ENCODE measurements around the gene LRRTM1.

LRRTM1 gene

DNA sequence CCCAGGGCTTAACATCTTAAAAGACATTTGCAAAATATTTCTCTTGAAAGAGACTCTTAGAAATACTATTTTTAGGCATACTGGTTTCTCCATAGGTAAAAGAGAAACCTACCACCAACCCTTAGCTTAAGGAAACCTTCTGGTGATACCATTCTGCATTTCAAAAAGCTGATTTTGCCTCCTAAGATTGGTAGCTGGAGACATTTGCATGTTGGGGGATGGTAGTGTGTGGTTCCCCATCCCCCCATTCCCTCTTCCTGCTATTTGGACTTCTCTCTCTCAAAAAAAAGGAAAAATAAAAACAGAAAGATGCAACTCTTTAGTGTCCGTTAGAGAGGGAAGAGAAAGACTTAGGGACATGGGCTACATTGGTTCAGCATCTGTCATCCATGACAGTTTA lies 4.2 kb downstream of the LRRTM1 start (continued):
- TF ChIP-seq TSHZ2 (CRISPR knock-in tag; IDR thresholded peaks at IDR 0.05), result no peak
- no peak for TF ChIP-seq ARNTL (CRISPR knock-in tag; IDR thresholded peaks at IDR 0.05; ENCODE audit: borderline replicate concordance, low read depth)
- no peak for TF ChIP-seq OSR1 (CRISPR knock-in tag; IDR thresholded peaks at IDR 0.05)
- no peak for TF ChIP-seq ZNF565 (CRISPR knock-in tag; conservative IDR thresholded peaks at IDR 0.05; ENCODE audit: low read depth)
- TF ChIP-seq, protein P1, sequence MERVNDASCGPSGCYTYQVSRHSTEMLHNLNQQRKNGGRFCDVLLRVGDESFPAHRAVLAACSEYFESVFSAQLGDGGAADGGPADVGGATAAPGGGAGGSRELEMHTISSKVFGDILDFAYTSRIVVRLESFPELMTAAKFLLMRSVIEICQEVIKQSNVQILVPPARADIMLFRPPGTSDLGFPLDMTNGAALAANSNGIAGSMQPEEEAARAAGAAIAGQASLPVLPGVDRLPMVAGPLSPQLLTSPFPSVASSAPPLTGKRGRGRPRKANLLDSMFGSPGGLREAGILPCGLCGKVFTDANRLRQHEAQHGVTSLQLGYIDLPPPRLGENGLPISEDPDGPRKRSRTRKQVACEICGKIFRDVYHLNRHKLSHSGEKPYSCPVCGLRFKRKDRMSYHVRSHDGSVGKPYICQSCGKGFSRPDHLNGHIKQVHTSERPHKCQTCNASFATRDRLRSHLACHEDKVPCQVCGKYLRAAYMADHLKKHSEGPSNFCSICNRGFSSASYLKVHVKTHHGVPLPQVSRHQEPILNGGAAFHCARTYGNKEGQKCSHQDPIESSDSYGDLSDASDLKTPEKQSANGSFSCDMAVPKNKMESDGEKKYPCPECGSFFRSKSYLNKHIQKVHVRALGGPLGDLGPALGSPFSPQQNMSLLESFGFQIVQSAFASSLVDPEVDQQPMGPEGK (CRISPR knock-in tag; IDR thresholded peaks at IDR 0.05; ENCODE audit: borderline replicate concordance), result no peak
- no peak for TF ChIP-seq ISL1 (CRISPR knock-in tag; IDR thresholded peaks at IDR 0.05)
- TF ChIP-seq, protein P2, sequence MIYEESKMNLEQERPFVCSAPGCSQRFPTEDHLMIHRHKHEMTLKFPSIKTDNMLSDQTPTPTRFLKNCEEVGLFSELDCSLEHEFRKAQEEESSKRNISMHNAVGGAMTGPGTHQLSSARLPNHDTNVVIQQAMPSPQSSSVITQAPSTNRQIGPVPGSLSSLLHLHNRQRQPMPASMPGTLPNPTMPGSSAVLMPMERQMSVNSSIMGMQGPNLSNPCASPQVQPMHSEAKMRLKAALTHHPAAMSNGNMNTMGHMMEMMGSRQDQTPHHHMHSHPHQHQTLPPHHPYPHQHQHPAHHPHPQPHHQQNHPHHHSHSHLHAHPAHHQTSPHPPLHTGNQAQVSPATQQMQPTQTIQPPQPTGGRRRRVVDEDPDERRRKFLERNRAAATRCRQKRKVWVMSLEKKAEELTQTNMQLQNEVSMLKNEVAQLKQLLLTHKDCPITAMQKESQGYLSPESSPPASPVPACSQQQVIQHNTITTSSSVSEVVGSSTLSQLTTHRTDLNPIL (CRISPR knock-in tag; IDR thresholded peaks at IDR 0.05; ENCODE audit: low read depth), result no peak

DNA sequence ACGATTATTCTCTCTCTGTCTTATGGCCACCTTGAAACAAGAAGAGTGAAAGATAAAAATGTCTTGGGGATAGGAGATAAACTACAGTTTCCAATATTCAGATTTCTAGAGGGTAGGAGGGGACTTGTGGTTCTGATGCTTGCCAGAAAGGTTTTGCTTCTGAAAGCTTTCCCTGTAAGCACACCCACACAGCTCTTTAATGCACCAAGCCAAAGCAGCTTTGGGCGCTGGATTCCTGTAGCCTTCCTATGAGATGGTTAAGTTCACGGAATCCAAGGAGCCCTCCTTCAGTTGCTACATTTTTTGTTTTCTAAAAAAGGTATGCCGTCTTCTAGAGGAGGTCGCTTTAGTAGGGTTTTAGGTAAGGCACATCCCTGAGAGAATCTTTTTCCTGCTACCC lies 4.9 kb downstream of the LRRTM1 start:
- no peak for TF ChIP-seq ZC3H10 (CRISPR knock-in tag; IDR thresholded peaks at IDR 0.05)
- TF ChIP-seq CSDC2 (CRISPR knock-in tag; IDR thresholded peaks at IDR 0.05), result no peak
- no peak for TF ChIP-seq POU6F1 (CRISPR knock-in tag; IDR thresholded peaks at IDR 0.05; ENCODE audit: borderline replicate concordance, low read depth)
- TF ChIP-seq OSR1 (CRISPR knock-in tag; IDR thresholded peaks at IDR 0.05), result no peak
- no peak for TF ChIP-seq TCF4 (CRISPR knock-in tag; IDR thresholded peaks at IDR 0.05; ENCODE audit: borderline replicate concordance)
- TF ChIP-seq ISL1 (CRISPR knock-in tag; IDR thresholded peaks at IDR 0.05), result no peak
- TF ChIP-seq GLIS3 (CRISPR knock-in tag; IDR thresholded peaks at IDR 0.05), result no peak
- TF ChIP-seq, protein P1 (CRISPR knock-in tag; IDR thresholded peaks at IDR 0.05; ENCODE audit: borderline replicate concordance), result no peak
- no peak for TF ChIP-seq BACH2 (CRISPR knock-in tag; IDR thresholded peaks at IDR 0.05; ENCODE audit: borderline replicate concordance)
- no peak for TF ChIP-seq CSRNP3 (CRISPR knock-in tag; IDR thresholded peaks at IDR 0.05)
- no peak for TF ChIP-seq ARNTL (CRISPR knock-in tag; IDR thresholded peaks at IDR 0.05; ENCODE audit: borderline replicate concordance, low read depth)
- no peak for TF ChIP-seq ZFP3 (CRISPR knock-in tag; IDR thresholded peaks at IDR 0.05)
- no peak for TF ChIP-seq ZNF565 (CRISPR knock-in tag; conservative IDR thresholded peaks at IDR 0.05; ENCODE audit: low read depth)
- TF ChIP-seq, protein P2 (CRISPR knock-in tag; IDR thresholded peaks at IDR 0.05; ENCODE audit: low read depth), result no peak
- no peak for TF ChIP-seq PPARA (CRISPR knock-in tag; IDR thresholded peaks at IDR 0.05; ENCODE audit: borderline replicate concordance)
- TF ChIP-seq ESRRG (CRISPR knock-in tag; IDR thresholded peaks at IDR 0.05), result no peak
- TF ChIP-seq TSHZ2 (CRISPR knock-in tag; IDR thresholded peaks at IDR 0.05), result no peak
- ATAC-seq, result no peak
